HG03159 (cell line): ENCODE measurements around the gene TCF23.
"Not testable (repeated sequence)": the region's sequence is repeated elsewhere in the genome, so short reads cannot be mapped to it uniquely, and the experiment has no call there.

ENCODE experiments used
- ATAC-seq: cut with Tn5 transposase; IDR thresholded peaks from one replicate; pipeline ENCODE4 v1.9.1; 2021; ENCODE audit warnings: mild to moderate bottlenecking, moderate library complexity; ENCODE audit not compliant: unreplicated experiment

The TCF23 gene

GRCh38 chr2:27148801-27149439 lies at the start of gene TCF23:
Gene TCF23, plus strand, starts transcription at chr2:27149004. Its CDS starts 130 bp downstream, at chr2:27149134.
- no peak for ATAC-seq

GRCh38 chr2:27099334-27099955 lies 49.4 kb upstream of the TCF23 start:
- ATAC-seq = no peak

GRCh38 chr2:27100036-27100435 lies 48.8 kb upstream of the TCF23 start:
- ATAC-seq = no peak

- no peak for ATAC-seq
Measured at GRCh38 chr2:27102329-27102728, 46.5 kb upstream of the TCF23 start.

GRCh38 chr2:27105981-27106380 lies 42.8 kb upstream of the TCF23 start:
- ATAC-seq = no peak

GRCh38 chr2:27108221-27108620 lies 40.6 kb upstream of the TCF23 start:
- no peak for ATAC-seq

GRCh38 chr2:27109083-27109482 lies 39.7 kb upstream of the TCF23 start:
- ATAC-seq = no peak

- not testable (repeated sequence) for ATAC-seq
Measured at GRCh38 chr2:27110603-27111352, 38.0 kb upstream of the TCF23 start.

- not testable (repeated sequence) for ATAC-seq
Measured at GRCh38 chr2:27111392-27112078, 37.3 kb upstream of the TCF23 start.

GRCh38 chr2:27115519-27115918 lies 33.3 kb upstream of the TCF23 start:
- no peak for ATAC-seq

- ATAC-seq = no peak
Measured at GRCh38 chr2:27117995-27118524, 30.7 kb upstream of the TCF23 start.

- ATAC-seq = no peak
Measured at GRCh38 chr2:27118525-27119329, 30.1 kb upstream of the TCF23 start, which contains the start of gene CGREF1. Gene CGREF1, minus strand, starts transcription at chr2:27119128. Its CDS starts 14,762 bp downstream, at chr2:27104366.

GRCh38 chr2:27119330-27119670 lies 29.5 kb upstream of the TCF23 start:
- ATAC-seq = not testable (repeated sequence)

- ATAC-seq = no peak
Measured at GRCh38 chr2:27121906-27122305, 26.9 kb upstream of the TCF23 start.

GRCh38 chr2:27122791-27123190 lies 26.0 kb upstream of the TCF23 start:
- no peak for ATAC-seq

GRCh38 chr2:27123302-27124150 lies 25.3 kb upstream of the TCF23 start, which contains the start of gene ABHD1:
Gene ABHD1, plus strand, starts transcription at chr2:27123815. Its CDS starts 134 bp downstream, at chr2:27123949.
- ATAC-seq = no peak

- ATAC-seq = no peak
Measured at GRCh38 chr2:27125104-27125503, 23.7 kb upstream of the TCF23 start.

GRCh38 chr2:27126252-27126710 lies 22.5 kb upstream of the TCF23 start:
- ATAC-seq = no peak
